Bronchial epithelial cell (primary cell): ENCODE measurements around the gene EDN2. TPM values are rescaled to one million over a fixed set of nuclear protein-coding genes. Genes with fewer than 3 reads are reported as not detected.

Source experiments
- DNase-seq: peaks from one replicate; pipeline ENCODE4 v3.0.0-alpha.2; 2010; ENCODE audit warnings: low read depth
- FAIRE-seq: peaks from 2 replicates; lab custom pipeline; 2011; peaks lifted over from hg19 to GRCh38; lab: Jason Lieb, UNC
- H3K27me3 ChIP-seq: 2 replicates; pipeline ENCODE4 v1.5.1; 2011; ENCODE audit warnings: low read length; ENCODE audit not compliant: control insufficient read depth, insufficient read depth
- H3K36me3 ChIP-seq: 2 replicates; pipeline ENCODE4 v1.5.1; 2011; ENCODE audit warnings: low read length; ENCODE audit not compliant: control insufficient read depth, insufficient read depth
- H3K4me3 ChIP-seq: 2 replicates; pipeline ENCODE4 v1.5.1; 2011; ENCODE audit warnings: mild to moderate bottlenecking, low read depth, low read length, control low read depth
- total RNA-seq: library from RNA; depleted of rRNA; stranded (reverse); fragments of >200 nt; gene quantifications from 2 replicates; pipeline ENCODE4 v1.2.1, GENCODE V29; 2014
- TF ChIP-seq, protein P1 (sequence below): IDR thresholded peaks from 2 replicates; pipeline ENCODE4 v1.5.1; 2011; ENCODE audit warnings: mild to moderate bottlenecking, moderate library complexity, low read length, control low read depth, inconsistent platforms; ENCODE audit not compliant: insufficient read depth, severe bottlenecking

Gene EDN2
- total RNA-seq, 1 donor from 2014 or later, result 1.6 TPM

DNA sequence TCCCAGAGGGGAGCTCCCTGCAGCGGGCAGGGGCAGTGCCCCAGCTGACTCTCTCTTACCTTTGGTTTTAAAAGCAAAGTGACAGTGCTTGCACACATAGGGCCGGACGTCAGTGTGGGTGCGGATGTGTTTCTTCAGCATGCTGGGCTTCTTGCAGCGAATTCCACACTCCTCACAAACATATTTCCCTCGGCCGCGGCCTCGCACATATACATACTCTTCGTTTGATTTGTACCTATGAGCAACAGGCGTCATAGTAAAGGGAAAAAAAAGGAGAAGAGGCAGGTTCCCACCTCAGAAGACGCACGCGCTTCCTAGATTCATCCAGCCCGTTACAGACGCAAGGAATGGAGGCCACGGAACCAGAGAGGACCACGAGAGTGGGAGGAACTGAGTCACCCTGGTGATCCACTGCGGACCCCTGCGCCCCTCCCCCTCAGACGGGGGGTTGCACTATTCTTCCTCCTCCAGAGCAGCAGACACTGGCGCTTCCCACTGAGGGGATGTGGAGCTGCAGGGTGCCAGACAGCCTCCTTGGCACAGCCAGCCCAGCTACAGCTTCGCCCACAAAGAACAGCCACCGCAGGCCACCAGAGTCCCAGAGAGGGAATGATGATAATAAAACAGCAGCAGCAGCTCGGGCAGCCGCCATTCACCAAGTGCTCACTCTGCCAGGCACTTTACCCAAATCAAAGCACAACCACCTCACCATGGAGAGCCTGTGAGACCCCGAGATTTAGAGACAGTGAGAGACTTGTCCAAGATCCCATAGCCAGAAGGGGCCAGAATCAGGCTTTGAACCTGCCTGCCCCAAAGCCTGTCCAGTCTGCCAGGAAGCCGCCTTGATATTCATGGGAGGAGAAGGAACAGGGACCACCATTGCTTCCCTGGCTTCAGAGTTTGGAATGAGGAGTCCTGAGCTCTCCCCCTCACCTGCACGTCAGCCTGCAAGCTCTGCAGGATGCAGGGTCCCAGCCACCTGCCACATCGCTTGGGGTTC is 40.5 kb upstream of the EDN2 start:
- no peak overlapping the region for H3K4me3 ChIP-seq
- H3K36me3 ChIP-seq, result no peaks in the 10 kb centered on the region
- FAIRE-seq, result no peak
- H3K27me3 ChIP-seq, result peaks cover 2% of the 10 kb centered on the region
- no peak for DNase-seq
- TF ChIP-seq, protein P1, sequence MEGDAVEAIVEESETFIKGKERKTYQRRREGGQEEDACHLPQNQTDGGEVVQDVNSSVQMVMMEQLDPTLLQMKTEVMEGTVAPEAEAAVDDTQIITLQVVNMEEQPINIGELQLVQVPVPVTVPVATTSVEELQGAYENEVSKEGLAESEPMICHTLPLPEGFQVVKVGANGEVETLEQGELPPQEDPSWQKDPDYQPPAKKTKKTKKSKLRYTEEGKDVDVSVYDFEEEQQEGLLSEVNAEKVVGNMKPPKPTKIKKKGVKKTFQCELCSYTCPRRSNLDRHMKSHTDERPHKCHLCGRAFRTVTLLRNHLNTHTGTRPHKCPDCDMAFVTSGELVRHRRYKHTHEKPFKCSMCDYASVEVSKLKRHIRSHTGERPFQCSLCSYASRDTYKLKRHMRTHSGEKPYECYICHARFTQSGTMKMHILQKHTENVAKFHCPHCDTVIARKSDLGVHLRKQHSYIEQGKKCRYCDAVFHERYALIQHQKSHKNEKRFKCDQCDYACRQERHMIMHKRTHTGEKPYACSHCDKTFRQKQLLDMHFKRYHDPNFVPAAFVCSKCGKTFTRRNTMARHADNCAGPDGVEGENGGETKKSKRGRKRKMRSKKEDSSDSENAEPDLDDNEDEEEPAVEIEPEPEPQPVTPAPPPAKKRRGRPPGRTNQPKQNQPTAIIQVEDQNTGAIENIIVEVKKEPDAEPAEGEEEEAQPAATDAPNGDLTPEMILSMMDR, result no peak

DNA sequence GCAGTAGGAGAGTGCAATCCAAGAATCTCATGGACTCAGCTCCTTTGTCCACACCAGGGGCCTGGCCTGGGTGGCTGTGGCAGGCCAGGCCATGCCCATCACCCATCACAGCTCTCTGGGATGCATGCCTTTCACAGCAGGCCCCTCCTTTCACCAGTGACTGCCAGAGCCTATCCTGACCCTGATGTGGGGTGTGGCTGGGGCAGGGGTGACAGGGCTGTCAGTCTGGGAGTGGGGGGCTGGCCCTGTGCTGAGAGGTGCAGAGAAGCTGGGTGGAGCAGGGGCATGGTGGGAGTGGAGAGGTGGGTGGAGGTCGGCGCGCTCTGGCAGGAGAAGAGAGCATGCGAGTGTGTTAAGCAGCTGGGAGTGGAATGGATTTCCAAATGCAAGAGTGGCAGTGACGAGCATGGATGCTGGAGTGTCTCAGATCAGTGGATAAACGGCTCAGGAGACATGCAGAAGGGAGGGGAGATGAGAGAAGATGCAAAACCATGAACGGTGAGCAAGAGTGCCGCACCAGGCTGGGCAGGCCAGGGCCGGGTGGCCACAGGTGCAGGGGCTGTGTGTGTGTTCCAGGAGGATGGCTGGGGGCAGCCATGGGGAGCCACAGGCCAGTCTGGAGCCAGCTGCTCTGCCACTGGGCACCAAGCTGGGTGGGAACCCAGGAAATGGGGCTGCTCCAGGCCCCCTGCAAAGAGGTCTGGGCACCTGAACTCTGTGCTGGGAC is 39.6 kb upstream of the EDN2 start:
- no peak overlapping the region for H3K4me3 ChIP-seq
- DNase-seq (no peak), FAIRE-seq (no peak)
- H3K36me3 ChIP-seq, result no peaks in the 10 kb centered on the region
- TF ChIP-seq, protein P1, result no peak
- H3K27me3 ChIP-seq, result peaks cover 2% of the 10 kb centered on the region

DNA sequence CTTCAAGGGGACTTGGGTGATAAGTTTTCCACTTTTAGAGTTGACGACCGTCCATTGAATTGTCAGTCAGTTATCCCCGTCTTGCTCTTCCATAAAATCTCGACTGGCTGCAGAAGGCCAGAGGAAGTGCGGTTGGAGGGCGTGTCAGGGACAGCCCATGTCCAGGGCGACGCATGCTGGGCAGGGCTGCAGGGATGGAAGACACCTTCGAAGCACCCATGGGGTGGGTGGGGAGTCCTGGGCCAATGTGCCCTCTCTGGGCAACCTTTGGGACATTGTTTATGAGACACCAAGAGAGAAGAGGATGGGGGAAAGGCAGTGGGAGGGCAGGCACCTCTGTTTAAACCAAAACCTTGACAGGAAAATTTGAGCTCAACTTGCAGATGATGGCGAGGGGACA is 38.6 kb upstream of the EDN2 start:
- FAIRE-seq (no peak), DNase-seq (no peak)
- no peak overlapping the region for H3K4me3 ChIP-seq
- no peaks in the 10 kb centered on the region for H3K36me3 ChIP-seq
- H3K27me3 ChIP-seq, result peaks cover 2% of the 10 kb centered on the region
- TF ChIP-seq, protein P1, result no peak

DNA sequence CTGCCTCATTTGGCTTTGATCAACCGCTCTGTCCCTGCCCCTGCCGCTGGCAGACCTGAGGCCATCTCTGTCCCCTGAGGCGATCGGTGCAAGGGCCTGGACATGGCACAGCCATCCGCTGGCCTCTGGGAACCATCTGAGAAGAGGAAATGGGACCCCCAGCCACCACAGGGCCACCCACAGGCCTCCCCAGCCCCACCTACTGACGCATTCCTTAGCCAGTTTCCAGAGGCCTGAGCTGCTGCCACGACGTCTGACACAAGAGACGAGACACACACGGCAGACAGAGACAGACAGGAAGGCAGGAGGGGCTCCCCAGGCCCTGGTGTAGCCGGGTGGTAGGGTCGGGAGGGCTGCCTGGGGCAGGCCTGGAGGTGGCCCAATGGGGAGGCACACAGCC is 37.3 kb upstream of the EDN2 start:
- FAIRE-seq (no peak), DNase-seq (no peak)
- no peak overlapping the region for H3K4me3 ChIP-seq
- H3K36me3 ChIP-seq, result no peaks in the 10 kb centered on the region
- H3K27me3 ChIP-seq, result peaks cover 2% of the 10 kb centered on the region
- TF ChIP-seq, protein P1, result no peak

DNA sequence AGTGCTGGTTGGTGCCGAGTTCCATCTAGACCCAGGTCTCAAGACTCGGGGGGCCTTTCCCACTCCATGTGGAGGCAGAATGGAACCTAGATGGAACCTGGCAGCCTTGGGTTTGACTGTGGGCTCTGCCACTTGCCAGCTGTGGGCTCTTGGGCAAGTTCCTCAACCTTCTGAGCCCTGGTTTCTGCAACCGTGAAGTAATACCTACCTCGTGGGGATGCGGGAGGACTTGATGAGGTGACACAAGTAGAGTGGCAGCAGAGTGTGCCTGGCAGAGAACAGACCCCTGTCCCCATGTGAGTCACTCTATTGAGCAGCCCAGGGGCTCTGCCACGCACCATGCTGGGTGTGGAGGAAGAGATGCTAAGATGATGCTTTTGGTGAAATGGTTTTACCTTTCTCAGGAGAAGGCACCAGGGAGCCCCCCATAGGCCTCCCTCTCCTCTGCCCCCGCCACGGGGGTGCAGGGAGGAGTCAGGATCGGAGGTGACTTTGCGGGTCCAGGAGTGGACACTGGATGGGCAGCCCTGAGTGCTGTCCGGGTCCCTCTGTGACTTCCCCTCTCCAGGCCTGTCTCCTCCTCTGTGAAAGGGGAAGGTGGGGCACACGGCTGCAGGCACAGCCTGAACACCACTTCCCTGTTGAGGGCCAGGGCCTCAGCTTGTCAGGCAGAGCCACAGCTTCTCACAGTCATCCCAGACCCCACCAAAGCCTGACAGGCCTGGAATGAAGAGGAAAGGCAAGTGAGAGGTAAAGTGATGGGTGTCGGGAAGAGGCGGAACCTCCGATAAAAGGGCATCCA is 36.7 kb upstream of the EDN2 start:
- DNase-seq, result no peak
- Histone ChIP-seq H3K27me3 (peaks cover 2% of the 10 kb centered on the region), H3K36me3 (no peaks in the 10 kb centered on the region), H3K4me3 (no peak overlapping the region)
- TF ChIP-seq, protein P1, result no peak
- no peak for FAIRE-seq
